HG03108 (cell line): ENCODE results near the gene SP2.

Source experiments
- ATAC-seq: cut with Tn5 transposase; IDR thresholded peaks from one replicate; pipeline ENCODE4 v1.9.1; 2021; ENCODE audit warnings: moderate library complexity; ENCODE audit not compliant: unreplicated experiment

SP2 gene

DNA sequence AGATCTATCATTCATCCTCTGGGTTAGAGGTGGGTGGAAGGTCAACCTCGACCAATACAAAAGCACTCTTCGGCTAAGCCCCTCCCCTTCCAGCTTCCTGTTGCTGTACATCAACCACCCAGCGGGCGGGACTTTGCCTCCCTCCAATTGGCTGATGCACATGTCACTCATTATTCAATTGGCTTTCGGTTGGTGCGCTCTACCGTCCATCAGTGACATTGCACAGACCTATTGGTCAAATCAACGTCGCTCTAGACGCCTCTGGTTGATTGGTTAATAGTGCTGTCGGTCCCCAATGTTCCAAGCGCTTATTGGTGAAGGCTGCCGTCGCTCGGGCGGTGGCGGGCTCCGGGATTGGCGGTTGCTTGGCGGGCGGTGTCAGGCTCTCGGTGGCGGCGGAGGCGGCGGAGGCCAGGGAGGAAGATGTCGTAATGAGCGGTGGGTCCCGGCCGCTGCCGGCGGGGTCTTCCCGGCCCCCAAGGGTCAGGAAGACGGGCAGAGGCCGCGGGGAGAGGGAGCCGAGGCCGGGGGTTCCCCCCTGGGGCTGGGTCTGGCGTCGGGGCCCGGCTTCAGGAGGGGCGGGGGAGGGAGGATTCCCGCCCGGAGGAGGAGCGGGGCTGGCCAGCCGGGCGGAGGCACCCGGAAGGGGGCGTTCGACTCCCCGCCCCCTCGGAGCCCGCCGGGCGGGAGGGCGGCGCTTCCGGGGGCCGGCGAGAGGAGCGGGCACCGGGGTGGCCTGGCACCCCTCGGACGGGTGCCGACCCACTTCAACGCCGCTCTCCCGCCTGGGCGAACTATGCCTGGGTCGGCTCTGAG is at the start of gene SP2:
TSS of gene SP2 (plus strand) at position 381 of the 816 bp plus-strand sequence. CDS start at position 432, 51 bp downstream.
- ATAC-seq: peak; percentile 90

DNA sequence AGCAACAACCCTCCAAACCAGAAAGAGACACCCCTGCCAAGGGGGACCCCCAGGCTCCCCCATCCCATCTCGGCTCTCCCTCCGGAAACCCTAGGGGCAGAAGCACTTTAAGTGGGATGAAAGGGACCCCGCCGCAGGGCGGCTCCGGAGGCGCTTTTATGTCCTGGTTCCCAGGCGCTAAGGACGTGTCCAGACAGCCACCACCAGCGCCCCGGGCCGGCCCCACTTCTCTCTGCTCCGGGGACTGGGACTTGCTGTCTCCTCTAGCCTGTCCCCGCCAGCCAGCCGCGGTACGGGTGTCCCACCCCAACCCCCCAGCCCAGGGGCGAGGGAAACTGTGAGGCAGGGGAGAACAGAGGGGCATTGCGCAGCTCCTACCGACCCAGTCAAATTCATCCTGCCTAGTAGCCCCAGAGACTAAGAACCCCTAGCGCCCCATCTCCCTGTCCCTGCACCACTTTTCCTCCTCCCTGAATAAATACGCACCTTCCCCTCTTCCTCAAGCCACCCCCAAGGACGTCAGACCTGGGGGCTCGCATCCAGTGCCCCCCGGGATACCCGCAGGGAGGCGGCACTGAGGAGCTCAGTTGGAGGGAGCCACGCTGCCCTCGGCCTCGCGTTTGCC is 49.2 kb upstream of the SP2 start:
- ATAC-seq: no peak

DNA sequence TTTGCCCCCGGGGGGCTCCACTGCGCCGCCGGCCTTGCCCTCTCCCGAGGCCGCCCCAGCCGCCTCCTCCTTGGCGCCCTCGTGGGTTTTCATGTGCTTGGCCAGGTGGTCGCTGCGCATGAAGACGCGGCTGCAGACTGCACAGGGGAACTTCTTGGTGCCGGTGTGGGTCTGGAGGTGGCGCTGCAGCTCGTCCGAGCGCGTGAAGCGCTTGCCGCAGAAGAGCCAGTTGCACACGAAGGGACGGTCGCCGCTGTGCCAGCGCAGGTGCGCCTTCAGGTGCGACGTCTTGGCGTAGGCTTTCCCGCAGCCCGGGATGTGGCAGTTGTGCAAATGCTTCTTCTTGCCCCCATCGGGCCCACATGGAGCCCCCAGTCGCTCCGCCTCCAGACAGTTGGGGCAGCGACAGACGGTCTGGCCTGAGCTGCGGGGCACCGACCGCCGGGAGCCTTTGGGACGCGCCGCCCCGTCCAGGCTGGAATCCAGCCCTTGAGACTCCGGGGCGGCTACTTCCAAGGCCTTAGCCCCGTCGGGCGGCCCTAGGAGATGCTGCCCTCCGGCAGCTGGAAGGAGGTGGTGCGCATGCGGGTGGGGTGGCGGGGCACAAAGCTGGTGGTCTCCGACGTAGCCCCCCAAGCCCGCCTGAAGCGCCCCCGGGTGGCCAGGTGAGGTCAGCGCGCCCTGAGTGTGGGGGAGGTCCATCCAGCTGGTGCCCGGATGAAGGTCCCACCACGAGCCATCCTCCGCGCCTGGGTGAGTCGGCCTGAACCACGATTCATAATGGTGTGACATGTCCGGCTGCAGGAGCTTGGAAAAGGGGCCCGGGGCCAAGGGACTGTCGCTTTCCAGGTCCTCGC is 48.5 kb upstream of the SP2 start:
- ATAC-seq: no peak

DNA sequence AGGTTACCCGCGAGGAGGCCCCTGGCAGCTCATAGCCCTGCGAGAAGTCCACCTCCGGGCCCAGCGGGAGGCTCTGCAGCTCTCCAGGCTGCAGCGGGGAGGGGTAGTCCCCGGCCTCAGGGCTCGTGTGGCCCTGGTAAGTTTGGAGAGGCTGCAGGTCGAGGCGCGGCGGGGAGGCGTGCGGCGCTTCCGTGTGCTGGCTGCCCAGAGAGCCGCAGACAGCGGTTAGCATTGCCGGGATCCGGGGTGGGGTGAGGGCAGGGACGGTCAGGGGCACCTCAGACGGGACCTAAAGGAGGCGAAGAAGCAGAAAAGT is 47.9 kb upstream of the SP2 start:
- no peak for ATAC-seq

DNA sequence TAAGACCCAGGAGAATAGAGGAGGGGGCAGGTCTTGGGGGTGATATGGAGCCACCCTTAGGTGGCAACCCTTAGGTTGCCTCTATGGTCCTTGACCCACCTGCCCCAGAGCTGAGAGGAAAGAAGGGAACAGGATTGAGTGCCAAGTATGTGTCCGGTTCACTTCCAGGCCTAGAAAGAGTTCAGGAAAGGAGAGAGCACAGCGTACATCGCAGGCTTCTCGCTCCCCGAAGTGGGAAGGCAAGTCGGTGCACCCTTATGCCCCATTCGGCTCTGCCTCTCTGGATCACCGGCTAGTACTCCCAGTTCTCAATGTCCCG is 45.7 kb upstream of the SP2 start:
- ATAC-seq: no peak

DNA sequence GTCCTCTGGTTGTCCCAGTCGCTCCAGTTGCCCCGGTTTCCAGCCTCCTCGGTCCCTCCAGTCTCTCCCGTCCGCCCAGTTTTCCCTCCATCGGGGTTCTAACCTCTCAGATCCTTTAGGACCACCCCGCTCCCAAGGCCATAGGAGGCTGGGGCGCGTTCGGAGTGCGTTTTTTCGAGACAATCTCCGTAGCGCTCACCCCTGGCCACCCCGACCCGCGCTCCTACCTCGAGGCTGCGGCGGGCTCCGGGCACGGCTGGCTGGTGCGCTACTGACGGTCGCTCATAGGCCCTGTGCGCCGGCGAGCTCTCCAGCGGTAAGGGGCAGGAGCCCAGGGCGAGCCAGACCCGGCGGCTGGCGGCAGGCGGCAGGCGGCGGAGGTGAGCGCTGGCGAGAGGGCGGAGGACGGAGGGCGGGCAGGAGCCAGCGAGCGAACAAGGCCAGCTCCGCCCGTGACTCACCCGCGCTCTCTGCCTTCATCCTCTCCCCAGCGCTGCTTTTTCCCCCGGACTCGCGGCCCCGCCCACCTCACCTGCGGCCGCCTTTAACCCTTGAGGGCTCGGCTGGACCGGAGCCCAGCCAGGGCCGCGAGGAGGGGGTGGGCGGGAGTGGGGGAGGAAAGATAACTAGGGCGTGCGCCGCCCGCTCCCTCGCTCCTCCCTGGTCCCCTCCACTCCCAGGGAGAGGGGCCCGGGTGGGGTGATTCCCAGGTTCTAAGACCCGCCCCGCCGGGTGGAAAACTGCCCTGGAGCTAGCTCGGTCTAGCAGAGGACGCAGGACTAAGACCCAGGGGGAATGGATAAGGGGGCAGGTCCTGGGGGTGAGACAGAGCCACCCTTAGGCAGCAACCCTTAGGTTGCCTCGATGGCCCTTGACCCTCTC is 45.1 kb upstream of the SP2 start, which contains the start of gene SP6:
TSS of gene SP6 (minus strand) at position 472 of the 882 bp plus-strand sequence. CDS start 2,734 bp downstream, outside the sequence.
- ATAC-seq: no peak

DNA sequence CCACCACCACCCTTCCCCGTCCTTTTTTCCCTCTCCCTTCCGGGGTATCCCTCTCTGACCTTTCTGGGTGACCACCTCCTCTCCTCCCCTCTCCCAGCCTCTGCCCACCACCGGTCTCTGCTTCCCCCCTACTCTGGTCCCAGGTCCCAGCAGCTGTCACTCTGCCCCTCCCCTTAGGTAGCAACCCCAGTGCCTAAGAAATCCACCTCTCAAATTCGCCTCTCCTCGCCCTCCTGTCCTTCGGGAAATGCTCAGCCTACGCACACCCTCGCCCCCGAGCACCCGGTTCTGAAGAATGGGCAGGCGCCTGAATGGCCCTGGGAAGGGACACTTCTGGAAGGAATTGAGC is 44.3 kb upstream of the SP2 start:
- no peak for ATAC-seq

DNA sequence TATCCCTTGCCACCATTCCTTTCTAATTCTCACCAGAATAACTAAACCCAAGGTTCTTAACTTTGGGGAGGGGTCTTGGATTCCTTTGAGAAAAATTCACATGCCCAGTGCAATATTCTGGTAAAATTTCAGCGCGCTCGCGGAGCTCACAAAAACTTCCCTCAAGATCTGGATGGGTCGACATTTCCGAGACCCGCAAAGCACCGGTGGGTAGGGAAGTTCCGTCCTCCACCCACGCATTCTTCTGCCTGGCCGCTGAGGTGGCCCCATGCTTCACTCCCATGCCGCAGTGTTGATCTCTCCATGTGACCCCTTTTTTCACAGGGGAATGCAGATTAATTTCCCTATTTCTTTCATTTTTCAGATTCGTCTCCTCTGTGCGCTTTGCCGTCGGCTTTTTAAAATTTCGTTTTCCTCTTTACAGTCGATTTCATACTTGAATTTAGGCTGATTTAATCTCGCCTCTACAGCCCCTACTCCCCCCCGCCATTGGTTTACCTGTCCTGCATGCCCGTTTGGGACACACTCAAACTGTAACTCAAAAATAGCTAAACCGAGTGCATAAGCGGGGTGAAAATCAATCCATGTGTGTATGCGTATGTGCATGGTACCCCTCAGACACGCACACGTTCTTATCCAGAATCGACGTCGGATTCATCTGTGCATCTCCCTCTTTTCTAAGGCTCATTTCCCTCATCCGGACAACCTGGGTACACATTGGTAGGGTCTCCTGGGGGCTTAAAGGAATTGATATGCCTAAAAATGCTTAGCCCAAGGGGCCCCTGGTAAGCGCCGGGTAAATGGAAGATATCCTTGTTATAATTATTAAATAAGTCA is 43.7 kb upstream of the SP2 start:
- ATAC-seq: no peak

DNA sequence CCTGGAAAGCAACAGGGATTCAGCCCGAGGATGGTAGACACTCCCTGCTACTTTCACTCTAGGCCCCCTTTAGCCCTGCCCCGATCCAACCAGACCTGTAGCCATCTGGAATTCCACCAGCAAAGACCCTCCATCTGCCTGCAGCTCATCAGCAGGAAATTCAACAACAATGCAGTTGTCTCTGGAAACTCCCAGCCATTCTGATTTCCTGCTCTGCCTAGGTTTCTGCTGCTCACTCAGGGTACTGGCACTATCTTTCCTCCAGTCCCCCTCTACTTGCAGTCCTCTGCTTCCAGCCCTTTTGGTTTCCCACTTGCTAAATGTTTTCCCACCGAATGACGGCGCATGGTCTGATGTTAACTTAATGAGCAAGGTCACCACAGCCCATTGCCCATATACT is 42.4 kb upstream of the SP2 start:
- no peak for ATAC-seq

DNA sequence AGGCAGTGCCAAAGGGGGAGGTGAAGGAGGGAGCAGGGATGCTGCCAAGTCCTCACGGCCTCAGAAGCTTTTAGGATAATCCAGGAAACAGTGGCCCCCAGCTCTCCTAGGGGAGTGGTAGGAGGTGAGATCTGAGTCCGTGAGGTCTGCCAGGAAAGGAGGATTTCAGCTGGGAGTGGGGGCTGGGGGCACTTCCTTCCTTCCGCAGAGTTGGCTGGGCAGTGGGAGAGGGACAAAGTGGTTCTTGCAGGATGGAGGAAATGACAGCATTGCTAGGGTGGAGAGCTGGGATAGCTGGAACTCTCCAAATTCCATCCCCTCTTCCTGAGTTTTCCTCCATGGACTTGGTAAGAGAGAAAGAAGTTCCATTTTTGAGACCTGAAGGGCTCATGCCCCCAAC is 40.3 kb upstream of the SP2 start:
- ATAC-seq: no peak

DNA sequence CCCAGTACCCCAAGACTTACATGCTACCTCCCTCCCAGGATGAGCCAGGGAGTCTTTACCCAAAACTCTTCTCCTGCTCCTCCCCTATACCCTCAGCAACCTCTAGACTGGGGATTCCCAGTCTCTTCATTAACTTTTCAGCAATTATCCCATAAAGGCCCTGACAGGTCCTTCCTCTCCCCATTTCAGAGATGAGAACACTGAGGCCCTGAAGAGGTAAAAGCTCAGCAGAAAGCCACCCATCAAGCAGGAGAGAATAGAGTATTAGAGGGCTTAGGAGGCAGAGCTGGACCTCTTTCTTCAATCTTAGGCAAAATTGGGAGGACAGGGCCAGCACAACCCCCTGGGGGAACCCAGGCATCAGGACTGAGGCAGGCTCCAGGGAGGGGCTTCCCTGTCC is 39.2 kb upstream of the SP2 start:
- ATAC-seq: no peak

DNA sequence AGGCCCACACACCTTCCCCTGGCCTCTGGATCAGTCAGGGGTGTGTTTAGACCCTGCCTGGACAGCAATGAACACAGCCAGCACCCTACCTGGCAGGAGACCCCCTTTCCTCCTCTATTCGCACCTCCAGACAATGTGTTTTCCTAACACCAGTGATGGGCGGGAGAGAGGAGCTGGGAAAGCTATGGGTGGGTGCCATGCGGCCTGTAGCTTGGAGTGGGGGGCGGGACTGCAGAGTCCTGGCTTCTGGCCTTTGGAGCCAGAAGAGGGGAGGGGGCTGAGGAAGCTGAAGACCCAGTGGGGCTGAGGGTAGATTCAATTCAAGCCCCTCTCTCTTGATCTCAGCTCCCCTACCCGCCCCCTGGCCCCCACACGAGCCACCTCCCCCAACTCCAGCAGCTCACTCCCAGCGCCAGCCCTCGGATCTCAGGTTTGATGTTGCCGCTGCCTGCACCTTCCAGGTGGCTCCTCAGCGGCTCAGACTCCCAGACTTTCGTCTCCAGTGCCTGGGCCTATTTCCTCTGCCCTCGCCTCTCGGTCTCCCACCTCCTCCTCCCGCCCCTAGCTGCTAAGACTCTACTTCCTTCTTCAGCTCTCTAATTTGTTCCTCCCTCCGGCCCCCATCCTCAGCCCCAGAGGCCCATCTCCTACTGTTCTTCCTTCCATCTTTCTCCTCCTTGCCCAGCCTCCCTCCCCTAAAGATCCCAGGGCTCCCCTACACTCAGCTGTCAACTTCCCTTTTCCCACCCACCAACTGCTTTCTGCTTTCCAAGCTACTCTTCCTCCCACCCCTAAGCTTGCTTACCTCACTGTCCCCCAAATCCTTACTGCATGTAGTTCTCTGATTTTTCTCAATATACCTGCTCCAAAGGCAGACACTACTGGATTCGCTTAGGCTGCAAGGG is 38.2 kb upstream of the SP2 start:
- ATAC-seq: no peak

DNA sequence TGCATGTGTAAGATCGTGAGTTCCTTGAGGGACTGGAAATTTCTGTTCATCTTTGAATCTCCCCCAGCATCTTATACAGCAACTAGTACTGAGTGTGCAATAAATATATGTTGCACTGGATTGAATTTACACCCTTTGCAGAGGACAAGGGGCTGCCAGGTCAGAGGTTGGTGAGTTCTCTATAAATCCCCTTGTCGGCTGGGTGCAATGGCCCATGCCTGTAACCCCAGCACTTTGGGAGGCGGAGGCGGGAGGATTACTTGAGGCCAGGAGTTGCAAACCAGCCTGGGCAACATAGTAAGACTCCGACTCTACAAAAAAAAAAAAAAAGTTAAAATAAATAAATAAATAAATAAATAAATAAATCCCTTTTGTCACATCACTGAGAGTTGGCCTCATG is 35.6 kb upstream of the SP2 start:
- ATAC-seq: no peak

DNA sequence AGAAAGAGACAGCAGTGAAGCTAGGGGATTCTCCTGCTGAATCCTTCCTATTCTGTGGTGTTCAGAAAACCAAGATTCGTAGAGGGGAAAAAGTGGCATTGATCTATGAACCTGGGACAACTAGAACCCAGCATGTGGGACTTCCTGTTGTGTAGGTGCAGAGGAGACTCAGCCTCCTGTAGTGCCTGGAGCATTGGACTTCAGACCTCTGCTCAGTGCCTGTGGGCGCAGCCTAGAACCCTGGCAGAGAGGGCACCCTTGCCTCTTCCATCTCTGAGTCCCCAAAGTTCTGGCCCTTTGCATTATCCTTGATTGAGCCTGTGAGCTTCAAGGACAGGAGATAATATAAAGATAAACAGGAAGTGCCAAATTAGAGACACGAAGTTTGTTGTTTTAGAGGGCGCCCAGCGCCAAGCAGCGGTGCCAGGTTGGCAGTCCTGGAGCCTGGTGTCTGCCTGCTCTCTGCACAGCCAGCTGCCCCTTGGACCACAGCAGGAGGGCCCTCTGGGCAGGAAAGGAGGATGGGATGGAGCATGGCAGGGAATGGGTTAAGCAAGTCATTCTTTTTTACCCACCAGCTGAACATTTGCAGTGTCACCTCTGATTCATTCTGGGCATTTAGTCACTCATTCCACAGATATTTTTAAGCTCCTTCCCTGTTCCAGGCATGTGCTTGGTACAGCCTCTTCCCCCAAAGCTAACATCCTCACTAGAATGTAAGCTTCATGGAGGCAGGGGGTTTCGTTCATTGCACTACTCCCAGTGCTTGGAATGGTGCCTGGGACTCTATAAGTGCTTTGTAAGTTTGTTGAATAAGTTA is 33.2 kb upstream of the SP2 start:
- no peak for ATAC-seq

DNA sequence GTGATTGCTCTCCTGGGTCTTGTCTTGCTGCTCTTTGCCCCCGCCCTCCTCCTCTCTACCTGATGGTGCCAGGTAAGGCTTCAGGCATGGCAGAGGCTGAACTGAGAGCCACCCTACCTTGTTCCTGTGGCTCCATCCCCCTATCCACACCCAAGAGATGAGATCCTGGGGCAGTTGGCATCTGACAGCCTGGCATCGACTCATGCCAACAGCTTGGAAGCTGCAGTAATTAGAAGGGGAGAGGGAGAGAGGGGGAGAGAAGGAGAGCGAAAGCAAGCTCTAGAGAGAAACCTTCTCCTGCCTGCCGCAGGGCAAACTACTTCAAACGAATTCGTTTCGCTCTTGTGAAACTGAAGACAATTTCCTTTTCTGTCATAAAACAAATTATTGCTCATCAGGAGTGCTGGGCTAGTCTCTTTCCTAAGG is 31.2 kb upstream of the SP2 start:
- ATAC-seq: no peak

DNA sequence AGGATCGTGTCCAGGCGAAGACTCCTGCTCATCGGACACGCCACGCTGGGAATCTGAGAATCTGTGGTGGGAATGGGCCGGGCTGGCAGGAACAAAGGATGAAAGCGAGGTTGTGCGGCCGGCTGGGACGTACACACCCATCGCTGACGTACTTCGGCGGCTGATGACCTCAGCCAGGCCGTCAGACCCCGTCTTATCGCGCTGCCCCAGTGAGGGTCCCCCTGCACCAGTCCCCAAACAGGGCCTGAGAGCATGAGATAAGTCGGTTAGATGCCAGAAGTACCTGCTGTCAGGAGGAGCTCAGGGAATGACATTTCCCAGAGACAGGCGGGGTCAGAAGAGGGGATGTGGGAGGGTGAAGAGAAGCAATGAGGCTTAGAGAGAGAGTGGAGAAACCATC is 29.1 kb upstream of the SP2 start:
- no peak for ATAC-seq

DNA sequence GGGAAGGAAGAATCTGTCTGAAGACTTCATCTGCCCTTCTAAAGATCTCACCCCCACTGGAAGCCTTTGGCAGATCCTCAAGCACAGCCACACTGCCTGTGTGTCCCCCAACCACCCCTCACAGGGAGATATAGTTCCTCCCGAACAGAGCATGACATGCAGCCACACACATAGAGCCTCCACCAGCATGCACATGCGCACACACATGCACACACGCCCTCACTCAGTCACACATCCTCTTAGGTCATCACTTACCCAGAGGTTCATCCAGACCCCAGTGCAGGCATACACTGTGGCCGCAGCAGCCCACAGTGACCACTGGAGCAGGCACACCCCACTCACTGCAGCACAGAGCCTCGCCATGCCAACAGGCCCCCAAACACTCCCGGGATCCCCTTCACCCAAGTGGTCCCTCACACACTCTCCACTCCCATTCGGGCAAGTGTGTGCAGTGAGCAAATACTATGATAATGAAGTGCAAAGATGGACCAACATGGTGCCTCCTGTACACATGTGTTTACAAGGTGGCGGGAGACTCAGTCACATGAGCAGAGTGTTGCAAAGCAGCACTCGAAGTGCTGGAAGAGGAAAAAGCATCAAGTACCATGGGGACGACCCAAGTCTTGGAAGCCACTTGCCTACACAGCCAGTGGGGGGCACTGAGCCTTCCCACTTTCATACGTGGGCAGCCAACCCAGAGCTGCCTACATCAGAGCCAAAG is 28.1 kb upstream of the SP2 start:
- ATAC-seq: no peak

DNA sequence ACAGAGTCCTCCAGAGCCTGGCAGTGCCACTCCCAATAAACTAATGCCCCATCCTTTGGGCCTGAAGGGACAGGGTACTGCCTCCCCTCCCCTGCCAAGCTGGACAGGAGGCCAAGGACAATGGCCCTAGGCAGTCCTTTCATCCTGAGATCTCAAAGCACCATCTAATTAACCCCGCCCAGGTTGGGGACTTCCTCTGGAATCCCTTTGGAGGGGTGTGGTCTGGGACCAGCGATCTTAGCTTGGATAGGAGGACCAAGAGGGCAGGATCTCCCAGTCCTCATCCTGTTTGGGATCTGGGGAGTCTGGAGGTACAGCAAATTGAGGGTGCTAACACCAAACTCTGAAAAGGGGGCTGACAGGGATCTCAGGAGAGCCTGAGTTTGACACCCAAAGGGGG is 26.9 kb upstream of the SP2 start:
- no peak for ATAC-seq
